ENCODE results near the gene FASLG. TPM values are rescaled to one million over a fixed set of nuclear protein-coding genes. Genes with fewer than 3 reads are reported as not detected.

Gene FASLG
- total RNA-seq, 4 donors from 2014 or later: 0.15 to 0.57 (median 0.21) TPM; not detected in 1

DNA sequence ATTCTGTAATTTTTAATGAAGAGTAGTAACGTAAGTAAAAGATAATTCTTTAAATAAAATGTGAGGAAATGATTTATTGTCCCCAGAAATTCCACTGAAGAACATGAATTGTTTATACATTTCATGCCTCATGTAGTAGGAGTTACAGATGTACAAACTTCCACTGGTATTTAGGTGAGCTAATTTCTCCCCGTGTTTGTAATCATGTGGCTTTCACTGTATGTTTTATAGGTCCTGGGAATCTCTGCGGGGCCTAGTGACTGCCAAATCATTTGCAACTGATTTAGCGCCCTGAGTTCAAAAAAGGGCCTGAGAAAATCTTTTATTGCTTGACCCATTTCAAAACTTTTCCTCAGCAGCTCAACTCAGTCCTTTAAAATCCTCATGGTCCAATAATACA, 30.5 kb upstream of the FASLG start:
- no peaks in the 10 kb centered on the region for H3K36me3 ChIP-seq
- no peak overlapping the region for H3K4me3 ChIP-seq
- no peaks in the 10 kb centered on the region for H3K9me3 ChIP-seq
- H3K27ac ChIP-seq: no peak overlapping the region
- intact Hi-C loops (cut with DNase I): no loop called here
- DNase-seq: no peak
- TF ChIP-seq POLR2A (IDR thresholded peaks at IDR 0.05): no peak
- TF ChIP-seq, protein P1, sequence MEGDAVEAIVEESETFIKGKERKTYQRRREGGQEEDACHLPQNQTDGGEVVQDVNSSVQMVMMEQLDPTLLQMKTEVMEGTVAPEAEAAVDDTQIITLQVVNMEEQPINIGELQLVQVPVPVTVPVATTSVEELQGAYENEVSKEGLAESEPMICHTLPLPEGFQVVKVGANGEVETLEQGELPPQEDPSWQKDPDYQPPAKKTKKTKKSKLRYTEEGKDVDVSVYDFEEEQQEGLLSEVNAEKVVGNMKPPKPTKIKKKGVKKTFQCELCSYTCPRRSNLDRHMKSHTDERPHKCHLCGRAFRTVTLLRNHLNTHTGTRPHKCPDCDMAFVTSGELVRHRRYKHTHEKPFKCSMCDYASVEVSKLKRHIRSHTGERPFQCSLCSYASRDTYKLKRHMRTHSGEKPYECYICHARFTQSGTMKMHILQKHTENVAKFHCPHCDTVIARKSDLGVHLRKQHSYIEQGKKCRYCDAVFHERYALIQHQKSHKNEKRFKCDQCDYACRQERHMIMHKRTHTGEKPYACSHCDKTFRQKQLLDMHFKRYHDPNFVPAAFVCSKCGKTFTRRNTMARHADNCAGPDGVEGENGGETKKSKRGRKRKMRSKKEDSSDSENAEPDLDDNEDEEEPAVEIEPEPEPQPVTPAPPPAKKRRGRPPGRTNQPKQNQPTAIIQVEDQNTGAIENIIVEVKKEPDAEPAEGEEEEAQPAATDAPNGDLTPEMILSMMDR (IDR thresholded peaks at IDR 0.05): no peak
- no peaks in the 10 kb centered on the region for H3K4me1 ChIP-seq
- 76 to 83% methylated on average over 4 of the region's 4 CpGs for WGBS, 2 donors
- H3K27me3 ChIP-seq: no peaks in the 10 kb centered on the region

DNA sequence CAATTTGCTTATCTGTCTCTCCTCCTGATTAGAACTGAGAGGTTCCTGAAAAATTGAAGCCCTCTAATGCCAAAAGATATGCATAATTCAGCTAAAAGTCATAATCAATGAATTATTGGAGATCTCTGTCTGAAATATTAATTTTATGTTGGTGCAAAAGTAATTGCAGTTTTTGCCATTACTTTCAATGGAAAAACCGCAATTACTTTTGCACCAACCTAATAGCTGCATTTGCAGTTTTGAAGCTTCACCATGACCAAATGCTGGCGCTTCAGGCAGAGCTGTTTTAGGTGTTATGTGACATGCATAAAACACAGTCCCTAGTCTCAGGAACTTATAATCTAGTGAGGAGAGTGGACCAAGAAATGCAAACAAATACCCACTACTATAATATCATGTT, 29.7 kb upstream of the FASLG start:
- Histone ChIP-seq H3K9me3 (no peaks in the 10 kb centered on the region), H3K4me3 (no peak overlapping the region), H3K27ac (no peak overlapping the region), H3K27me3 (no peaks in the 10 kb centered on the region), H3K36me3 (no peaks in the 10 kb centered on the region), H3K4me1 (no peaks in the 10 kb centered on the region)
- WGBS, 2 donors: 90 to 95% methylated on average over 2 of the region's 2 CpGs
- TF ChIP-seq, protein P1 (IDR thresholded peaks at IDR 0.05): no peak
- no peak for TF ChIP-seq POLR2A (IDR thresholded peaks at IDR 0.05)
- intact Hi-C loops (cut with DNase I): no loop called here
- no peak for DNase-seq

- H3K4me3 ChIP-seq: no peak overlapping the region
- no peaks in the 10 kb centered on the region for H3K36me3 ChIP-seq
- H3K9me3 ChIP-seq: no peaks in the 10 kb centered on the region
- intact Hi-C loops (cut with DNase I): no loop called here
- no peaks in the 10 kb centered on the region for H3K27me3 ChIP-seq
- TF ChIP-seq POLR2A (IDR thresholded peaks at IDR 0.05): no peak
- TF ChIP-seq, protein P1 (IDR thresholded peaks at IDR 0.05): no peak
- DNase-seq: no peak
- 74 to 94% methylated on average over 2 of the region's 2 CpGs for WGBS, 2 donors
- H3K27ac ChIP-seq: no peak overlapping the region
- H3K4me1 ChIP-seq: no peaks in the 10 kb centered on the region
Observed at GRCh38 chr1:172629638-172630037, 29.3 kb upstream of the FASLG start.

GRCh38 chr1:172630056-172630818, 28.7 kb upstream of the FASLG start:
- 84 to 87% methylated on average over 11 of the region's 11 CpGs for WGBS, 2 donors

DNA sequence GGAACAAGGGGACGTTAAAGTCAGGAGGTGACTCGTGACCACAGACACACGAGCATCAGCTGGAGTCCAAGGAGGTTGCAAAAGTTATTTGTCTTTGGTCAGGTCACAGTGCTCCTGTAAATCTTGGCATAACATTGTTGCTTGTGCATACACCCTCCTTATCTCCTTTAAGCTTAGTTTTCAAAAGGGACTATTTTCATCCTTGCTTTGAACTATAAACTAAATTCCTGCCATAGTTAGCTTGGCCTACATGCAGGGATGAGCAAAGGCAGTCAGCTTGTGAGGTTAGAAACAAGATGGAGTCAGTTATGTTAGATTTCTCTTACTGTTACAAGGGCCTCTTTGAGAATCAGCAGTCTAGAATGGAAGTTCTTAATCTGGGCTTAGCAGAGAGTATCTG, 28.0 kb upstream of the FASLG start:
- no peak for DNase-seq
- H3K27ac ChIP-seq: no peak overlapping the region
- no peak for TF ChIP-seq POLR2A (IDR thresholded peaks at IDR 0.05)
- TF ChIP-seq, protein P1 (IDR thresholded peaks at IDR 0.05): no peak
- H3K36me3 ChIP-seq: no peaks in the 10 kb centered on the region
- intact Hi-C loops (cut with DNase I): no loop called here
- H3K4me3 ChIP-seq: no peak overlapping the region
- no peaks in the 10 kb centered on the region for H3K9me3 ChIP-seq
- H3K4me1 ChIP-seq: no peaks in the 10 kb centered on the region
- WGBS, 2 donors: 59 to 65% methylated on average over 3 of the region's 3 CpGs
- no peaks in the 10 kb centered on the region for H3K27me3 ChIP-seq

More at GRCh38 chr1:172630056-172630818, 28.7 kb upstream of the FASLG start:
- DNase-seq: no peak
- no peaks in the 10 kb centered on the region for H3K27me3 ChIP-seq
- no peak overlapping the region for H3K4me3 ChIP-seq
- no peaks in the 10 kb centered on the region for H3K9me3 ChIP-seq
- intact Hi-C loops (cut with DNase I): no loop called here
- H3K36me3 ChIP-seq: no peaks in the 10 kb centered on the region
- no peak overlapping the region for H3K27ac ChIP-seq
- TF ChIP-seq, protein P1 (IDR thresholded peaks at IDR 0.05): no peak
- no peak for TF ChIP-seq POLR2A (IDR thresholded peaks at IDR 0.05)
- no peaks in the 10 kb centered on the region for H3K4me1 ChIP-seq
